NT2/D1 (cell line): ENCODE data around the gene BBC3.

Experiments
- SUZ12 ChIP-seq: IDR thresholded peaks from 2 replicates; pipeline ENCODE4 v1.6.1; 2011; ENCODE audit not compliant: insufficient read length, insufficient read depth; ENCODE audit errors: extremely low read depth
- YY1 ChIP-seq: IDR thresholded peaks from 2 replicates; pipeline ENCODE4 v1.6.1; 2011; ENCODE audit not compliant: insufficient read length, insufficient read depth

DNA sequence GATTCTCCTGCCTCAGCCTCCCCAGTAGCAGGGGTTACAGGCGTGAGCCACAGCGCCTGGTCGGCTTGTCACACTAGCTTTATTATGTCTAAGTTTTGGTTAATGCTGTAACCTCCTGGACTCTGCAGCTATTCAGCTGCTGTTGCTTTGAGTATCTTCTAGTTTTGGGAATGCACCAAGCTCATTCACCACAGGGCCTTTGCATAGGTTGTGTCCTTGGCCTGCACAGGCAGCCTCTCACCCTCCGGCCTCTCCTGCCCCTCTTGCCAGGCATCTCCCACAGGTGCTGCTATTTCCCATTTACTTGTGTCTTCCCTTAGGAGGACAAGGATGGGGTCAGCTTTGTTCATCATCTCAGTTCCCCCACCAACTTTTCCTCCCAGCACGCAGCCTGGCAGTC, 23.0 kb upstream of the BBC3 start:
- no peak for TF ChIP-seq SUZ12
- no peak for TF ChIP-seq YY1
